Measurements from ENCODE around the gene IFITM5.

DNA sequence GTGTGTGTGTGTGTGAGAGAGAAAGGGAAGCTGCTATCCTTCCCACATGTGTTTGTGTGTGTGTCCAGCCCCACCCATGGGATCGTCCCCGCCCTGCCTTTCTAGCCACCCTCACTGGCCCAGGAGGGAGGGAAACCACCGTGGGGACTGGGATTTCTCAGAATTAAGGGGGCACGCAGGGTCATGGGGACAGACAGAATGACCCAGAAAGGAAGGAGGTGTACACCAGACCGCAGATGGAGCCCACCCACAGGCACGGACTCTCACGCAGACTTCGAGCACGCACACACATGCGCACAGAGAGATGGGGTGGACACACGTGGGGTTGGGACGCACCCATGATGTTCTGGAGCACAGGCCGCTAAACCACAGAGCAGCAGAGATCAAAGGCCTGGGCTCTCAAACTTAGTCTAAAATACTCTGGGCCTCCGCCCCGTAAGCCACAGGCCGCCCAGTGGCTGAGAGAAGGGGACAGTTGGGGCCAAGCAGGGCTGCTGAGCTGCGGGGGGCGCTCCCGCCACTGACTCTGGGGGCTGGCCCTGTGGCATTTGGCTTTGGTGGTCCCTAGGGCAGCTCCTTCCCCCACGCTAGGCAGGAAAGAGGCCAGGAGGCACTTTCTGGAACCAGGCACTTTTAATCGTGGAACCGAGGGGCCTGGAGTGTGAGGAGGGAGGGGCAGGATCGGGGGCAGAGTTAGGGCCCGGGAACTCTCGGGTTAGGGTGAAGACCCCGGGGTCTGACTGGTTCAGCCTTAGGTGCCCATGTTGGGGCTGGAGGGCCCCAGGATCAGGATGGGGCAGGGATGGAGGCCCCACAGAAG, 1.5 kb downstream of the IFITM5 start:
- no peak for TF ChIP-seq EP300 (IDR thresholded peaks at IDR 0.05)
- TF ChIP-seq, protein P1, sequence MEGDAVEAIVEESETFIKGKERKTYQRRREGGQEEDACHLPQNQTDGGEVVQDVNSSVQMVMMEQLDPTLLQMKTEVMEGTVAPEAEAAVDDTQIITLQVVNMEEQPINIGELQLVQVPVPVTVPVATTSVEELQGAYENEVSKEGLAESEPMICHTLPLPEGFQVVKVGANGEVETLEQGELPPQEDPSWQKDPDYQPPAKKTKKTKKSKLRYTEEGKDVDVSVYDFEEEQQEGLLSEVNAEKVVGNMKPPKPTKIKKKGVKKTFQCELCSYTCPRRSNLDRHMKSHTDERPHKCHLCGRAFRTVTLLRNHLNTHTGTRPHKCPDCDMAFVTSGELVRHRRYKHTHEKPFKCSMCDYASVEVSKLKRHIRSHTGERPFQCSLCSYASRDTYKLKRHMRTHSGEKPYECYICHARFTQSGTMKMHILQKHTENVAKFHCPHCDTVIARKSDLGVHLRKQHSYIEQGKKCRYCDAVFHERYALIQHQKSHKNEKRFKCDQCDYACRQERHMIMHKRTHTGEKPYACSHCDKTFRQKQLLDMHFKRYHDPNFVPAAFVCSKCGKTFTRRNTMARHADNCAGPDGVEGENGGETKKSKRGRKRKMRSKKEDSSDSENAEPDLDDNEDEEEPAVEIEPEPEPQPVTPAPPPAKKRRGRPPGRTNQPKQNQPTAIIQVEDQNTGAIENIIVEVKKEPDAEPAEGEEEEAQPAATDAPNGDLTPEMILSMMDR (IDR thresholded peaks at IDR 0.05): no peak
- TF ChIP-seq POLR2A (IDR thresholded peaks at IDR 0.05): no peak
- no peak for TF ChIP-seq POLR2AphosphoS5 (IDR thresholded peaks at IDR 0.05)
